GM12878 (cell line): ENCODE measurements around the gene COQ8B. TPM values are rescaled to one million over a fixed set of nuclear protein-coding genes. Genes with fewer than 3 reads are reported as not detected.
A peak's percentile ranks its signal among the peaks of the same experiment; 100 is the strongest.

ENCODE experiments used
- ATAC-seq: fragments of 200-7000 bp; cut with Tn5 transposase; 3 replicates; pipeline ENCODE4 v1.9.1; 2020; ENCODE audit warnings: mild to moderate bottlenecking, moderate library complexity
- BruUV-seq: library from RNA; stranded (reverse); fragments of 400-500 nt; replicated peaks from 2 replicates; lab custom pipeline; 2021; lab: Mats Ljungman, UMichigan
- CTCF ChIA-PET: fragments of 300-600 bp; sonication (Branson Sonifier 250); formaldehyde crosslinking; extraction: SDS; loops from one replicate; lab custom pipeline; 2021; ENCODE audit warnings: inconsistent platforms; lab: Yijun Ruan, JAX
- POLR2A ChIA-PET: fragments of 350-600 bp; formaldehyde crosslinking; extraction: SDS; loops from one replicate; lab custom pipeline; 2021; ENCODE audit warnings: inconsistent platforms; lab: Charles Lee
- RAD21 ChIA-PET: fragments of 300-600 bp; sonication (Branson Sonifier 250); formaldehyde crosslinking; loops from one replicate; lab custom pipeline; 2023; ENCODE audit warnings: antibody characterized with exemption; ENCODE audit not compliant: unreplicated experiment; lab: Charles Lee
- SMC1A ChIA-PET: fragments of 300-600 bp; sonication (Branson Sonifier 250); formaldehyde crosslinking; loops from one replicate; lab custom pipeline; 2023; ENCODE audit not compliant: unreplicated experiment, uncharacterized antibody; lab: Charles Lee
- DNase-seq: peaks from one replicate; pipeline ENCODE4 v3.0.0-alpha.2; 2011; ENCODE audit warnings: low read depth, low spot score
- FAIRE-seq: peaks from 3 replicates; lab custom pipeline; 2011; peaks lifted over from hg19 to GRCh38; lab: Jason Lieb, UNC
- H2AFZ ChIP-seq: 2 replicates; pipeline ENCODE4 v1.6.0; 2011; ENCODE audit warnings: low read depth, low read length, control low read depth; ENCODE audit not compliant: control insufficient read depth
- H3K27ac ChIP-seq: 2 replicates; pipeline ENCODE4 v1.5.1; 2011; ENCODE audit warnings: control low read depth; ENCODE audit not compliant: control insufficient read depth, insufficient read depth
- H3K27me3 ChIP-seq, 2 experiments: replicated peaks in 1 of 2; 2 replicates each; pipeline versions ENCODE4 v1.6.0 to v1.6.1; 2011; ENCODE audit warnings: low read length in 1 of 2; ENCODE audit not compliant: control insufficient read depth in 2 of 2, insufficient read depth in 2 of 2
- H3K36me3 ChIP-seq, 2 experiments: 2 replicates each; pipeline ENCODE4 v1.5.1; 2011; ENCODE audit warnings: low read length in 1 of 2; ENCODE audit not compliant: control insufficient read depth in 2 of 2, insufficient read depth in 2 of 2
- H3K4me1 ChIP-seq: 2 replicates; pipeline ENCODE4 v1.6.1; 2011; ENCODE audit warnings: mild to moderate bottlenecking, low read length, moderate library complexity, mixed read lengths; ENCODE audit not compliant: control insufficient read depth, insufficient read depth
- H3K4me2 ChIP-seq: 2 replicates; pipeline ENCODE4 v1.6.0; 2011; ENCODE audit warnings: control low read depth; ENCODE audit not compliant: control insufficient read depth, insufficient read depth
- H3K4me3 ChIP-seq: fragments of 200-600 bp; sonication (generic); 2 replicates; pipeline ENCODE4 v1.5.1; 2016
- H3K79me2 ChIP-seq: 2 replicates; pipeline ENCODE4 v1.6.0; 2011; ENCODE audit warnings: low read length; ENCODE audit not compliant: control insufficient read depth, insufficient read depth
- H3K9ac ChIP-seq: 2 replicates; pipeline ENCODE4 v1.8.0; 2011; ENCODE audit warnings: low read length, control low read depth, mixed read lengths; ENCODE audit not compliant: control insufficient read depth, insufficient read depth
- H3K9me3 ChIP-seq: replicated peaks from 3 replicates; pipeline ENCODE4 v1.5.1; 2011; ENCODE audit warnings: mild to moderate bottlenecking, low read length; ENCODE audit not compliant: control insufficient read depth, insufficient read depth
- H4K20me1 ChIP-seq: 2 replicates; pipeline ENCODE4 v1.6.0; 2011; ENCODE audit not compliant: control insufficient read depth, insufficient read depth
- LARP7 ChIP-seq: fragments of 450-650 bp; IDR thresholded peaks from 2 replicates; pipeline ENCODE4 v1.6.1; 2017; ENCODE audit warnings: mild to moderate bottlenecking
- TCF7 ChIP-seq: IDR thresholded peaks from 2 replicates; pipeline ENCODE4 v1.6.1; 2014; ENCODE audit warnings: antibody characterized with exemption, borderline replicate concordance
- WGBS: methylation state at CpG from one replicate; pipeline ENCODE4 v1.1.6; 2016; ENCODE audit warnings: low lambda C conversion rate; ENCODE audit not compliant: insufficient replicate concordance, insufficient coverage; ENCODE audit errors: missing lambda C conversion rate; 5-methylcytosine and 5-hydroxymethylcytosine counted together
- in situ Hi-C: fragments of 300-500 bp; cut with MboI; formaldehyde crosslinking; loops from 9 replicates; pipeline ENCODE4 v1.14.3; 2018; ENCODE audit warnings: mixed read lengths
- intact Hi-C: fragments of 100-400 bp; cut with micrococcal nuclease; formaldehyde crosslinking; loops from one replicate; pipeline ENCODE4 v1.14.2; 2022; ENCODE audit not compliant: unreplicated experiment
- polyA plus RNA-seq, 11 experiments: library from polyadenylated mRNA; depleted of rRNA in 4 of 11; unstranded in 6 of 11; stranded (reverse) in 5 of 11; fragments of >200 nt; fragmentation: Nextera tagmentation in 4 of 11; fragmentation: Illumina TruSeq in 1 of 11; extraction: Ambion mirVana in 4 of 11; extraction: Trizol in 1 of 11; gene quantifications; 1 replicate in 1 of 11; 2 replicates in 10 of 11; pipeline versions ENCODE4 v1.2.1 to v1.2.3, GENCODE V29; 2011 to 2016; ENCODE audit warnings: inconsistent platforms in 2 of 11, missing spikeins in 2 of 11, low read depth in 1 of 11
- total RNA-seq, 4 experiments: library from RNA; depleted of rRNA in 3 of 4; stranded (reverse); fragments of >200 nt in 3 of 4; fragmentation: Illumina TruSeq in 1 of 4; extraction: Trizol in 1 of 4; gene quantifications; 2 replicates each; pipeline versions ENCODE4 v1.2.1 to v1.2.3, GENCODE V29; 2013 to 2021
- TF ChIP-seq, protein P1 (sequence below): fragments of 450-650 bp; IDR thresholded peaks from 2 replicates; pipeline ENCODE4 v1.6.1; 2017; ENCODE audit warnings: antibody characterized with exemption, mild to moderate bottlenecking, moderate library complexity

COQ8B gene
- total and polyA plus RNA-seq, 10 of the 15 experiments (the other 5 are each of a cell fraction or from before 2014, with no cell fraction given) = 0.39 to 37.1 (median 16.8) TPM

DNA sequence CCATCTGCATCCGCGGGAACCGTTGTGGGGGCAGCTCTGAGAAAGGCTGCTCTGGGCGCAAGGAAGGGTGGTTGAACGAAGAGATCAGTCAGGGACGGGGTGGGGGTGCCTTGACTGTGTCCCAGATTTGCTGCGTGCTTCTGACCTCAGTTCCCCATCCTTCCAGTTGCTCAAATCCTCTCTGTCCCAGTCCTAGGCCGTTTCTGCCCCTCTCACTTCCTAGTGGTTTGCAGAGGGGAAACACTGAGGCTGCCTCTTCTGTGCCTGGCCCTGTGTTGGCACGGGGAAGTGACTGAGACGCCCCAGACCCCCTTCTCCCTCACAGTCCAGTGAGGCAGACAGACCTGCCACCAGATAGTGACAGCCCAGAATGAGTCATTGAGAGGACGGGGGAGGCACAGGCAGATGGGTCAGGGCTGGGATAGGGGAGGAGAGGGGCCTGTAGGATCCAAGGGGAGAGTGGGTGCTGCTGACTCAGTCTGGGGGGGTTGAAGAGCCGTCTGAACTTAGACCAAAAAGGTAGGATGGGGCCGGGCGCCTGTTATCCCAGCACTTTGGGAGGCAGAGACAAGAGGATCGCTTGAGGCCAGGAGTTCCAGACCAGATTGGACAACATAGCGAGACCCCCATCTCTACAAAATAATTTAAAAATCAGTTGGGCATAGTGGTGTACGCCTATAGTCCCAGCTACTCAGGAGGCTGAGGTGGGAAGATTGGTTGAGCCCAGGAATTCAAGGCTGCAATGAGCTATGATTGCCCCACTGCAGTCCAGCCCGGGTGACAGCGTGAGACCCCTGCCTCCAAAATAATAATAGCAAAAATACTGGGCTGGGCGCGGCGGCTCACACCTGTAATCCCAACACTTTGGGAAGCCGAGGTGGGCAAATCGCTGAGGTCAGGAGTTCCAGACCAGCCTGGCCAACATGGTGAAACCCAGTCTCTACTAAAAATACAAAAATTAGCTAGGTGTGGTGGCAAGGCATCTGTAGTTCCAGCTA lies 52.7 kb downstream of the COQ8B start:
- CTCF ChIA-PET = interaction anchor here (0.6 to 6.6 kb wide), 28 partner anchors 10 to 520 kb away, joined by 3 to 76 read pairs (median 3); partner anchors contain the start of genes ACTMAP, COQ8B, EGLN2 and ITPKC
- no TSS peak for BruUV-seq
- H3K9ac ChIP-seq = peak overlapping the region; percentile 66
- H3K4me1 ChIP-seq = peaks cover 6% of the 10 kb centered on the region
- peak overlapping the region; percentile 88 for H2AFZ ChIP-seq
- TF ChIP-seq TCF7 (no peak), LARP7 (0 out of 2 replicates have a peak, but pooled peaks have one; percentile 29)
- TF ChIP-seq, protein P1, sequence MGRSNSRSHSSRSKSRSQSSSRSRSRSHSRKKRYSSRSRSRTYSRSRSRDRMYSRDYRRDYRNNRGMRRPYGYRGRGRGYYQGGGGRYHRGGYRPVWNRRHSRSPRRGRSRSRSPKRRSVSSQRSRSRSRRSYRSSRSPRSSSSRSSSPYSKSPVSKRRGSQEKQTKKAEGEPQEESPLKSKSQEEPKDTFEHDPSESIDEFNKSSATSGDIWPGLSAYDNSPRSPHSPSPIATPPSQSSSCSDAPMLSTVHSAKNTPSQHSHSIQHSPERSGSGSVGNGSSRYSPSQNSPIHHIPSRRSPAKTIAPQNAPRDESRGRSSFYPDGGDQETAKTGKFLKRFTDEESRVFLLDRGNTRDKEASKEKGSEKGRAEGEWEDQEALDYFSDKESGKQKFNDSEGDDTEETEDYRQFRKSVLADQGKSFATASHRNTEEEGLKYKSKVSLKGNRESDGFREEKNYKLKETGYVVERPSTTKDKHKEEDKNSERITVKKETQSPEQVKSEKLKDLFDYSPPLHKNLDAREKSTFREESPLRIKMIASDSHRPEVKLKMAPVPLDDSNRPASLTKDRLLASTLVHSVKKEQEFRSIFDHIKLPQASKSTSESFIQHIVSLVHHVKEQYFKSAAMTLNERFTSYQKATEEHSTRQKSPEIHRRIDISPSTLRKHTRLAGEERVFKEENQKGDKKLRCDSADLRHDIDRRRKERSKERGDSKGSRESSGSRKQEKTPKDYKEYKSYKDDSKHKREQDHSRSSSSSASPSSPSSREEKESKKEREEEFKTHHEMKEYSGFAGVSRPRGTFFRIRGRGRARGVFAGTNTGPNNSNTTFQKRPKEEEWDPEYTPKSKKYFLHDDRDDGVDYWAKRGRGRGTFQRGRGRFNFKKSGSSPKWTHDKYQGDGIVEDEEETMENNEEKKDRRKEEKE = no peak
- in situ Hi-C loops = no loop called here
- intact Hi-C loops = loop anchor here (1.0 to 5.0 kb wide), 5 partner anchors 88 to 599 kb away; partner anchors contain the start of genes ACTMAP and SNRPA
- no peak for FAIRE-seq
- POLR2A ChIA-PET = interaction anchor here (0.6 to 1.1 kb wide), 4 partner anchors 27 to 143 kb away, joined by 3 to 6 read pairs (median 4); partner anchors contain the start of gene EGLN2
- H3K9me3 ChIP-seq = no peaks in the 10 kb centered on the region; the same call in 2 of the 3 replicates
- SMC1A ChIA-PET = interaction anchor here (0.6 to 7.2 kb wide), 17 partner anchors 8 to 599 kb away, joined by 3 to 56 read pairs (median 3); partner anchors contain the start of genes ACTMAP, COQ8B, ITPKC and SNRPA
- WGBS = 46% methylated on average over 24 of the region's 24 CpGs
- ATAC-seq = peak; percentile 27
- DNase-seq = no peak
- H3K79me2 ChIP-seq = no peaks in the 10 kb centered on the region
- H3K36me3 ChIP-seq = 0 out of 4 replicates have a peak, but pooled peaks cover 0 to 3% of the 10 kb centered on the region in 2 experiments
- H3K4me2 ChIP-seq = peak overlapping the region; percentile 91
- no peak overlapping the region for H3K27ac ChIP-seq
- H3K27me3 ChIP-seq = no peaks in the 10 kb centered on the region
- no peaks in the 10 kb centered on the region for H4K20me1 ChIP-seq
- H3K4me3 ChIP-seq = peak overlapping the region; percentile 83
- RAD21 ChIA-PET = interaction anchor here (0.5 to 4.6 kb wide), 22 partner anchors 19 to 599 kb away, joined by 3 to 46 read pairs (median 5); partner anchors contain the start of genes ACTMAP, COQ8B, EGLN2 and ITPKC
